ENCODE measurements around the gene SORBS1.

DNA sequence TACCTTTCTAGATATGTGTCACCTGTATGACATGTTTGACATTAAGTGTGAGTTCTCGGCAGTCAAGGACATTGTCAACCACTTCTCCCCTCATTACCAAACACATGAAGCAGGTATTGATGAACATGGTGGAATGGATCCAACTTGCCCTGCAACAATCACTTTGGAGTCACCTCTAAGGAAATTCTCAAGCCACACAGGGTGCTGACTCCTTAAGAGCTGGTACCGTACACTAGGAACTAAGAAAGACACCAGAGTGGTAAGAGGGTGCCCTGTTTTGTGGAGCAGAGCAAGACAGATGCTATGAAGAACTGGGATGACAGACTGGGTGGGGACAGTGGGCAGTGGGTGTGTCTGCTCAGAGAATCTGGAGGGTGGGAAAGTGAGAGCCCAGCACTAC lies 17.4 kb upstream of the SORBS1 start:
- TF ChIP-seq ZNF124 (CRISPR knock-in tag; IDR thresholded peaks at IDR 0.05) = no peak
- no peak for TF ChIP-seq ZBTB33 (CRISPR knock-in tag; IDR thresholded peaks at IDR 0.05)
- TF ChIP-seq NFIC (IDR thresholded peaks at IDR 0.05; ENCODE audit: low read length) = no peak
- no peak for TF ChIP-seq CTCF (CRISPR knock-in tag; IDR thresholded peaks at IDR 0.05)
- TF ChIP-seq NR1H2 (CRISPR knock-in tag; IDR thresholded peaks at IDR 0.05; ENCODE audit: borderline replicate concordance, low read depth) = no peak
- no peak for TF ChIP-seq ZNF562 (CRISPR knock-in tag; IDR thresholded peaks at IDR 0.05; ENCODE audit: borderline replicate concordance)
- TF ChIP-seq HDAC6 (IDR thresholded peaks at IDR 0.05; ENCODE audit: low read depth, low read length) = no peak
- TF ChIP-seq, protein P1, sequence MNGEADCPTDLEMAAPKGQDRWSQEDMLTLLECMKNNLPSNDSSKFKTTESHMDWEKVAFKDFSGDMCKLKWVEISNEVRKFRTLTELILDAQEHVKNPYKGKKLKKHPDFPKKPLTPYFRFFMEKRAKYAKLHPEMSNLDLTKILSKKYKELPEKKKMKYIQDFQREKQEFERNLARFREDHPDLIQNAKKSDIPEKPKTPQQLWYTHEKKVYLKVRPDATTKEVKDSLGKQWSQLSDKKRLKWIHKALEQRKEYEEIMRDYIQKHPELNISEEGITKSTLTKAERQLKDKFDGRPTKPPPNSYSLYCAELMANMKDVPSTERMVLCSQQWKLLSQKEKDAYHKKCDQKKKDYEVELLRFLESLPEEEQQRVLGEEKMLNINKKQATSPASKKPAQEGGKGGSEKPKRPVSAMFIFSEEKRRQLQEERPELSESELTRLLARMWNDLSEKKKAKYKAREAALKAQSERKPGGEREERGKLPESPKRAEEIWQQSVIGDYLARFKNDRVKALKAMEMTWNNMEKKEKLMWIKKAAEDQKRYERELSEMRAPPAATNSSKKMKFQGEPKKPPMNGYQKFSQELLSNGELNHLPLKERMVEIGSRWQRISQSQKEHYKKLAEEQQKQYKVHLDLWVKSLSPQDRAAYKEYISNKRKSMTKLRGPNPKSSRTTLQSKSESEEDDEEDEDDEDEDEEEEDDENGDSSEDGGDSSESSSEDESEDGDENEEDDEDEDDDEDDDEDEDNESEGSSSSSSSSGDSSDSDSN (CRISPR knock-in tag; IDR thresholded peaks at IDR 0.05) = no peak
- TF ChIP-seq NR2F1 (CRISPR knock-in tag; IDR thresholded peaks at IDR 0.05) = no peak
